Measurements from ENCODE around the gene USP34.

DNA sequence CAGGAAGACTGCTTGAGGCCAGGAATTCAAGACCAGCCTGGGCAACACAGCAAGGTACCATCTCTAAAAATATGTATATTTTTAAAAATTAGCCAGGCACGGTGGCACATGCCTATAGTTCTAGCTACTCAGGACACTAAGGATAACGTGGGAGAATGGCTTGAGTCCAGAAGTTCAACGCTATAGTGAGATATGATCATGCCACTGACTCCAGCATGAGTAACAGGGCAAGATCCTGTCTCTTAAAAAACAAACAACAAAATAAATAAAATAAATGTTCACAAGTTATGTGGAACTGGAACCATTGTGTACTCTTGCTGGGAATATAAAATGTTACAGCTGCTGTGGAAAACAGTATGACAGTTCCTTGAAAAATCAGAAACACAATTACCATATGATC, 47.2 kb downstream of the USP34 start:
- TF ChIP-seq POLR2AphosphoS5 (IDR thresholded peaks at IDR 0.05; ENCODE audit: borderline replicate concordance, low read depth, low read length) (no peak), FOXP2 (optimal IDR thresholded peaks at IDR 0.05; ENCODE audit: control extremely low read depth, extremely low read length, insufficient read depth) (no peak)
